RKO (cell line): ENCODE data around the gene TEX101.

ENCODE experiments used
- DNase-seq: peaks from one replicate; pipeline ENCODE4 v3.0.0-alpha.2; 2016; ENCODE audit warnings: low spot score

TEX101 gene

DNA sequence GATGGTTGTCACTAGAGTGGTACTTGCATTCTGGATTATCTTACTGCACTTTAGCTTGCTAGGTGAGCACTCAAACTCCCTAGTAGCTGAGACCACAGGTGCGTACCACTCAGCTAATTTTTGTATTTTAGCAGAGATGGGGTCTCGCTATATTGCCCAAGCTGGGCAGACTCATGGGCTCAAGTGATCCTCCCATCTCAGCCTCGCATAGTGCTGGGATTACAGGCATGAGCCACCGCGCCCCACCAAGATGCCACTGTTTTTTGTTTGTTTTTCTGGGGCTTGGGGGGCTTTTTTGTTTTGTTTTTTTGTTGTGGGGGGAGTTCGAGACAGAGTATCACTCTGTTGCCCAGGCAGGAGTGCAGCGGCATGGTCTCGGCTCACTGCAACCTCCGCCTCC lies 33.0 kb downstream of the TEX101 start:
- DNase-seq: no peak

DNA sequence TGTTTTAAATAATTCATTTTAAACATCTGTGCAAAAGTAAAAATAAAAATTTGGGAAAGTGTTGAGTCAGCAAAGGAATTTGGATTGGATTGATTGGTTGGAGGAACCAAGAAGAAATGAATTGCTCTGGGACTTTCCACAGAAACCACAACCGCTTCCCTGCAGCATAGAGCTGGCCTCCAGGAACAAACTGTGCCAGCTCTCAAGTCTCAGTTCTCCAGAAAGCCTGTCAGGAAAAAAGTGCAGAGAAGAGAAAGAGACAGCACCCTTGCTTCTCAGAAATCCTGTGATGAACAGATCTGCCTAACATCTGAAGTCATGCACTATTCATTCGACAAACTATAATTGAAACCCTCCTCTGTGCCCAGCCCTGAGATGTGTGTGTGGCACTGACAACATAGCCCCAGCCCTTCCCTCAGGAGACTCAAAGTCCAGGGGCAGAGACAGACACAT lies 35.9 kb downstream of the TEX101 start:
- DNase-seq: no peak

DNA sequence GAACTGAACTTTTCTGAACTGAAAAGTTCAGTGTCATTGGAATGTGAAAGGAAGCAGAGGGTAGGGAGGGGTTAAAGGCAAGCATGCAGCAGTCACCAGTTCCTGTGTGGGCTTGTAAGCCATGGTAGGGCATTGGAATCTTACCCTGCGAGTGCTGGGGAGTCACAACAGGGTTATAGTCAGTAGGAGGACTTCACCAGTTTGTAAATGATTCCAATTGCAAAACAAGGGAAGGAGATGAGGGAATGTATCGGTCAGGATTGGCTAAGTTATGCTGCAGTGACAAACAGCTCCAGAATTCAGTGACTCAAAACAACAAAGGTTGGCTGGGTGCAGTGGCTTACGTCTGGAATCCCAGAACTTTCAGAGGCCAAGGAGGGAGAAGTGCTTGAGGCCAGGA lies 37.9 kb downstream of the TEX101 start:
- no peak for DNase-seq

DNA sequence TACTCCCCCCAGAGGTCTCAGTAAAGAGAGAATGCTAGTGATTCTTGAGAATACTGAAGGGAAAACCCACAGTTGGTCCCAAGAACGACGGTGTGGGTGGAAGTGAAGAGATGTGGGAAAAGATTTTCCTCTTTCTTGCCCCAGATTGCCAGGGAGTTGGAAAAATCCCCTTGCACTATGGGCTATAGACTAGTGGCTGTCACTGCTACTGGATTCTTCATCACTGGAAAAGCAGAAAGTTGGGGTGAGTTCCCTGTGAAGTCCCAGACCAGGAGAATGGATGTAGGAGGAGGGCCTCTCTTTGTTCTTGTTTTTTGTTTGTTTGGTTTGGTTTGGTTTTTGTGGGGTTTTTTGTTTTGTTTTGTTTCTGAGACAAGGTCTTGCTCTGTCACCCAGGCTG lies 39.3 kb downstream of the TEX101 start:
- no peak for DNase-seq

- no peak for DNase-seq
Measured at GRCh38 chr19:43455321-43456113, 40.8 kb downstream of the TEX101 start.

- no peak for DNase-seq
Measured at GRCh38 chr19:43457809-43458208, 43.1 kb downstream of the TEX101 start.

DNA sequence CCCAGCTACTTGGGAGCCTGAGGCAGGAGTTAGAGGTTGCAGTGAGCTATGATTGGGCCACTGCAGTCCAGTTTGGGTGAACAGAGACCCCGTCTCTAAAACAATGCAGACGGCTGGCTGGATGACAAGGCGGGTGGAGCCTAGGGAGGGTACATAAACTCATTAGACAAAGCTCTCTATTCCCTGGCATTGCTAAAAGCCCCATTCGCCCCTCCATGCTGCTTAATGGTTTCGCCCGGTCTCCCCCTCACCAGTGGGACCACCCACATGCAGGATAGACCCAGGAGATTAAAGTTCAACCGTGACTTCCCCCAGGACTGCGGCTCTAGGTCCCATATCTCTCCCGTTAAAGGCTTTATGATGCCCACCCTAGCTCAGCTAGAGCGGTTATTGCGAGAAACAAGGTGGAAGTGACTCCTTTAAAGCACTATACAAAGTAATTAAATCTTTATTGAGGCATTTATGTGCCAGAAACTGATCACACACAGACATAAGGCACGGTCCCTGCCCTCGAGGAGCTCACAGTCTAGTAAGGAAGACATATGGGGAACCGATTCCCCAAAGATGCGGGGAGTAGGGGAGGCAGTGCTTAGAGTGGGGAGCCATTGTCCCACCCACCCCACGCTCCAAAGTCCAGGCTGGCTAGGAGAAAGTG lies 45.8 kb downstream of the TEX101 start:
- no peak for DNase-seq

- DNase-seq: no peak
Measured at GRCh38 chr19:43461303-43461702, 46.6 kb downstream of the TEX101 start.

- DNase-seq: no peak
Measured at GRCh38 chr19:43462383-43462782, 47.7 kb downstream of the TEX101 start.

GRCh38 chr19:43462785-43463380 lies 48.2 kb downstream of the TEX101 start:
- no peak for DNase-seq

- peak; percentile 93 for DNase-seq
Measured at GRCh38 chr19:43463381-43464133, 48.9 kb downstream of the TEX101 start.

- DNase-seq: no peak
Measured at GRCh38 chr19:43464134-43464775, 49.6 kb downstream of the TEX101 start.

DNA sequence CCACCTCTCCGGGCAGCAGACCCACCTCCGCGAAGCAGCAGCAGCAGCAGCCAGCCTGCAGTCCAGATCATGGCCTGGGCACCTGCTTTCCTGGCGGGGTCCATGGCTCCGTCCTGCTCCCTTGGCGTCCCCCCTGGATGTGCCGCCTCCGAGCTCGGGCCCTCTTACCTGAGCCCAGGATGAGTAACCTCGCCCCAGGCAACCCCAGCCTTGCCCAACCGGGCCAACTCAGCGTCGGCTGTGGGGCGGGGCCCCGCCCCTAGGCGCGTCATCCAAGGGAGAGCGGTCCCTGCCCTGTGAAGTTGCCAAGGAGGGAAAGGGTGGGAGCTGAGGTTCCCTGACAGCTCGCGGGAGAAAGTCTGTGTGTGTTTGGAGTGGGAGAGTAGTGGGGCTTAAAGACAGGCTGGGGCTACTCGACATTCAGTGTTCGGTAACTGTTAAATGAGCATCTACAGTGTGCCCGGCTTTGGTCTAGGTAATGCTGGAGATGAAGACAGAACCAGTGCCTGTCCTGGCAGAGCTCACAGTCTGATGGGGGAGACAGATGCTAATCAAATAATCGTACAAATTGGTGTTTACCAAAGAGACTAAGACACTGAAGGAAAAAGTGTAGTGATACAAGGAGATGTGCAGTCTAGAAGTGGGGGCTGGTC lies 50.9 kb downstream of the TEX101 start, which contains the start of gene LYPD3:
LYPD3 (minus strand) TSS at position 141 of the 653 bp plus-strand sequence; CDS start at position 104, 37 bp downstream.
- no peak for DNase-seq

GRCh38 chr19:43466793-43467192 lies 52.1 kb downstream of the TEX101 start:
- no peak for DNase-seq

GRCh38 chr19:43467276-43467675 lies 52.6 kb downstream of the TEX101 start:
- DNase-seq: no peak

GRCh38 chr19:43467730-43468129 lies 53.0 kb downstream of the TEX101 start:
- DNase-seq: no peak
